Measurements from ENCODE around the gene HECTD4.
"Not testable (repeated sequence)": the region's sequence is repeated elsewhere in the genome, so short reads cannot be mapped to it uniquely, and the experiment has no call there.

Gene HECTD4

GRCh38 chr12:112344220-112344619 lies 38.0 kb downstream of the HECTD4 start:
- TF ChIP-seq CTCF (IDR thresholded peaks at IDR 0.05; ENCODE audit: borderline replicate concordance, insufficient read depth, low read depth, low read length), result no peak

GRCh38 chr12:112342587-112342986 lies 39.6 kb downstream of the HECTD4 start:
- H3K4me3 ChIP-seq (ENCODE audit: low read depth, low read length), result no peak overlapping the region
- no peak for TF ChIP-seq CTCF (IDR thresholded peaks at IDR 0.05; ENCODE audit: borderline replicate concordance, insufficient read depth, low read depth, low read length)

More at GRCh38 chr12:112344220-112344619, 38.0 kb downstream of the HECTD4 start:
- no peak overlapping the region for H3K4me3 ChIP-seq (ENCODE audit: low read depth, low read length)

- no peak overlapping the region for H3K4me3 ChIP-seq (ENCODE audit: low read depth, low read length)
- TF ChIP-seq CTCF (IDR thresholded peaks at IDR 0.05; ENCODE audit: borderline replicate concordance, insufficient read depth, low read depth, low read length), result no peak
Observed at GRCh38 chr12:112341046-112341825, 41.0 kb downstream of the HECTD4 start.

GRCh38 chr12:112340230-112340629 lies 42.0 kb downstream of the HECTD4 start:
- no peak for TF ChIP-seq CTCF (IDR thresholded peaks at IDR 0.05; ENCODE audit: borderline replicate concordance, insufficient read depth, low read depth, low read length)

GRCh38 chr12:112334999-112335398 lies 47.2 kb downstream of the HECTD4 start:
- H3K4me3 ChIP-seq (ENCODE audit: low read depth, low read length), result not testable (repeated sequence)

More at GRCh38 chr12:112340230-112340629, 42.0 kb downstream of the HECTD4 start:
- H3K4me3 ChIP-seq (ENCODE audit: low read depth, low read length), result no peak overlapping the region

GRCh38 chr12:112333019-112333418 lies 49.2 kb downstream of the HECTD4 start:
- no peak overlapping the region for H3K4me3 ChIP-seq (ENCODE audit: low read depth, low read length)
- TF ChIP-seq CTCF (IDR thresholded peaks at IDR 0.05; ENCODE audit: borderline replicate concordance, insufficient read depth, low read depth, low read length), result no peak

GRCh38 chr12:112331886-112332285 lies 50.3 kb downstream of the HECTD4 start:
- TF ChIP-seq CTCF (IDR thresholded peaks at IDR 0.05; ENCODE audit: borderline replicate concordance, insufficient read depth, low read depth, low read length), result no peak
- no peak overlapping the region for H3K4me3 ChIP-seq (ENCODE audit: low read depth, low read length)
